ENCODE results near the gene LRRC3B. TPM values are rescaled to one million over a fixed set of nuclear protein-coding genes. Genes with fewer than 3 reads are reported as not detected.

LRRC3B gene
- total RNA-seq, 1 donor from 2014 or later: not detected

- no peak for DNase-seq (ENCODE audit: low read depth)
Observed at GRCh38 chr3:26704736-26705135, 82.2 kb downstream of the LRRC3B start.

- DNase-seq (ENCODE audit: low read depth): no peak
Observed at GRCh38 chr3:26708501-26708900, 85.9 kb downstream of the LRRC3B start.

GRCh38 chr3:26712211-26713026 is 89.8 kb downstream of the LRRC3B start:
- DNase-seq (ENCODE audit: low read depth): peak; percentile 36

GRCh38 chr3:26713091-26713490 is 90.5 kb downstream of the LRRC3B start:
- no peak for DNase-seq (ENCODE audit: low read depth)

DNA sequence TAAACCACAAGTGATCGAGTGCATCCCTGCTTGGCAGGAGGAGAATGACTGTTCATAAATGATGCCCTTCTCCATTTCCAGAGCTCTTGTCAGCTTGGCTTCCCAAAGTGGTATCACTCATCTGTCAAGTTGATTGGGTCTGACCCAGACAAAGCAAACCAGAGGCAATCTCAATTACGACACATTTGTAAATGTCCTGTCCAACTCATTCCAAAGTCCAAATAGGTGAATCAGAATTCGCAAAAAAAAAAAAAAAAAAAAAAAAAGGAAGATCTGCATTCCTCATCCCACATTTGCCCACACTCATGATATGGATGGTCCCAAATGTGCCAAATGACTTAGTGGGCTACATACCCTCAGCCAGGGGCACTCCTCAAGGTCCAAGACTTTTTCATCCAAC is 91.9 kb downstream of the LRRC3B start:
- no peak for DNase-seq (ENCODE audit: low read depth)

DNA sequence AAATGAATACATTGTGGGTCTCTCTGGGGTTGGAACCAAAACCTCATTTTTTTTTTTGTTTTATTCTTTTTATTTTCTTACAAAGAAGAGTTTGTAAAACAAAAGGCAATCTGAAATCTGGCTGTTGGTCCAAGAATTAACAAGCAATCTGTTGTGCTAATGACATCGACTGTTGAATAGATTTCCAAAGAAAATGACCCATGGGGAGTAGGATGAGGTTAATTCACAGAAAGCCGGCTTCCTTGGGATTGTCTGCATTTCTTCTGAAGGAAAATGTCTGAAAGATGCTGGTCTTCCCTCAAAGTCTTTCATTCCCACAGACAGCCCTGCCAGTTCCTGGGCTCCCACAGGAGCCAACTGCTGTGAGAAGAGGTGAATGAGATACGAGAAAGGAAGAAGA is 92.9 kb downstream of the LRRC3B start:
- no peak for DNase-seq (ENCODE audit: low read depth)

DNA sequence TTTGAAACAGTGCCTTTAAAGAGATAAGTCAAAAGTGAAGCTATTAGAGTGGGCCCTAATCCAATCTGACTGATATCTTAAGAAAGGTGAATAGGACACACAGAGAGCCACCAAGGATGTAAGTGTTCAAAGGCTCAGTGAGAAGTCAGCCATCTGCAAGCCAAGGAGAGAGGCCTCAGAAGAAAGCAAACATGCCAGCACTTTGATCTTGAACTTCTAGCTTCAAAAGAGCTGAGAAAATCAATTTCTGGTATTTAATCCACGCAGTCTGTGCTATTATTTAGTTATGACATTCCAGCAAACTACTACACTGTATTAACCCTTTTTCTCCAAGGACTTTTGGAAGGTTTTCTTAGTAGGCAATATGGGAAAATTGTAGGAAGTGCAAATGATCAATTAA is 95.7 kb downstream of the LRRC3B start:
- DNase-seq (ENCODE audit: low read depth): no peak

- no peak for DNase-seq (ENCODE audit: low read depth)
Observed at GRCh38 chr3:26719134-26719533, 96.6 kb downstream of the LRRC3B start.

DNA sequence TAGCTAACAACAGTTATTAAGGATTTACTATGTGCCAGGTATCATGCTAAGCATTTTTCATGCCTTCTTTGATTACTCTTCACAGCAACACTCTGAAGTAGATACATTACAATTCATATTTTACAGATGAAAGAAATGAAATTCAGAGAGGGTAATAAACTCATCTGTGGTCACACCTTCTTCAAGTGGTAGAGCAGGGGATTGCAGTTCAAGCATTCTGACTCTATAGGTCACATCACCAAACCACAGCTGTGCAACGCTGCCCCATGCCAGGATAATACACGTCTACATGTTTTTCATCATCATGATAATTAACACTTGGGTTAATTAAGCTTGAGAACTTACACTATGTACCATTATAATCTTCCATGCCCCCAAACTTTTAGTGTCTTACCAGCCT is 98.5 kb downstream of the LRRC3B start:
- DNase-seq (ENCODE audit: low read depth): no peak

DNA sequence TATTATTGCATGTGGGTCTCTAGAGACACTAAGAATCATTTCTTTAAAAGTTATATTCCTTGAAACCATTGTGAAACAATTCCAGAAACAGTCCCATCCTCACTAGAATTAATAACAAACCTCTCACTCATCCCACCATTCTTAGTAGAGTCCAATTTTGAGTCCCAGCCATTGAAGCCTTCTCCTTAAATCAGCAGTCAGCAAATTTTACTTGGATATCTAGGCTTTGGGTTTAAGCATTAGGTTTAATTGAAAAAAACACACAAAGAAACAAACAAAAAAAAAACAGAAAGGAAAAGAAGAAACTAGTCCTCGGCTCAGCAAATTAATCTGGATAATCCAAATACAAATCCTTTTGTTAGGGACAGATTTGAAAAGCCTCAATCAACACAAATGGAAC is 109.3 kb downstream of the LRRC3B start:
- DNase-seq (ENCODE audit: low read depth): no peak

DNA sequence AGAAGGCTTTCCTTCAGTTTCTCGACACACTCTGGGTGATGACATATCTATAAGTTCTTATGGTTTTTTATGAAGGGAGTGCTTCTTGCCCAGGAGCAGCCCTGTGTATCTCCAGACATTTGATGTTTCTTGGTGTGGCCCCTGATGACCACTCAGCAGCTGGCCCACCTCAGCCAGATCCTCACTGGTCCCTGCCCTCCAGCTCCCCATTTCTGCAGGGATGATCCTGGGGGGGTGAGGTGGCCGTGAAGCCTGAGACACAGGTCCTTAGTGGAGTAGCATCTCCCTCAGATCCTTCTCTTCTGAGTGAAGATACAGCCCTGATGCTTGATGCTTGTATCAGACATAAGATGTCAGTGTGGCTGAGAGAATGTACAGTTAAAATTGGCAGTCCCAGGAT is 127.7 kb downstream of the LRRC3B start:
- no peak for DNase-seq (ENCODE audit: low read depth)

DNA sequence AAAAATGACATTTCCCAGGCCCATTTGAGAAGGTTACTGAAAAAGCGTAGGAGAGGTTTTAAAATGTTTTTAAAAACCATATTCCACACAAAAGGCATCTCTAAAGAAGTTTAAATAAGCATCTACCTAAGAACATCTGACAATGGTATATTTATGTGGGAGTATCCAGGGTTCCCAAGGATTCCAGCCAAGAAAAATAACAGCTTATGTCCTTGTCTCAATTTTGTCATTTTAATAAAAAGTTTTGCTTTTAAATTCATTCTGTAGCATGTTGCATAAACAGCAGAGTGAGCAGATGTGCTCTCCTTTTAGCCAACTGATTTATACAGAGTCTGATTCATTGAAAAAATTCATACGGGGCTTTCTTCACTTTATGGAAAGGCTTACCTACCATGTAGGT is 129.9 kb downstream of the LRRC3B start:
- DNase-seq (ENCODE audit: low read depth): no peak

- DNase-seq (ENCODE audit: low read depth): no peak
Observed at GRCh38 chr3:26753095-26753494, 130.5 kb downstream of the LRRC3B start.

DNA sequence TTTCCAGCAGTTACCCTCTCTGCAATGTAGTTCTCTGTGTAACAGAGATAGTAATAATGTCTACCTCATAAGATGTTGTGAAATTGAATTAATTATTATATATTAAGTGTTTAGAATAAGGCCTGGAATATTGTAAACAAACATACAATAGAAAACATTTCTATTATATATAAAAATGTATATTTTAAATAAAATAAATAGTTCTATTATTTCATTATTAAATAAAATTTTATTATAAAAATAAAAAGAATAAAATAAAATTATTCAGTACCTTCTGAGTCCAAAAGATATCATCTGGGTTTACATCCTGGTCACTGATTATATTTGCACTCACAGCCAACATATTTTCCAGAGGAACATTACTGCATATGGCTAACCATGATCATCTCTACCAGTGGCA is 135.4 kb downstream of the LRRC3B start:
- no peak for DNase-seq (ENCODE audit: low read depth)
